Skin of body (tissue), 2 donors: ENCODE results near the gene ADAMTS7. TPM values are rescaled to one million over a fixed set of nuclear protein-coding genes. Genes with fewer than 3 reads are reported as not detected.
A peak's percentile ranks its signal among the peaks of the same experiment; 100 is the strongest.
"Not testable (repeated sequence)": the region's sequence is repeated elsewhere in the genome, so short reads cannot be mapped to it uniquely, and the experiment has no call there.

Experiments
- DNase-seq: peaks from one replicate; lab custom pipeline; 2025; lab: John Stamatoyannopoulos, UW
- total RNA-seq: library from RNA; depleted of rRNA; stranded (reverse); fragments of >200 nt; gene quantifications from one replicate; pipeline ENCODE4 v1.2.3, GENCODE V29; 2014

Gene ADAMTS7
- total RNA-seq, 1 donor from 2014 or later, result 6.6 TPM

DNA sequence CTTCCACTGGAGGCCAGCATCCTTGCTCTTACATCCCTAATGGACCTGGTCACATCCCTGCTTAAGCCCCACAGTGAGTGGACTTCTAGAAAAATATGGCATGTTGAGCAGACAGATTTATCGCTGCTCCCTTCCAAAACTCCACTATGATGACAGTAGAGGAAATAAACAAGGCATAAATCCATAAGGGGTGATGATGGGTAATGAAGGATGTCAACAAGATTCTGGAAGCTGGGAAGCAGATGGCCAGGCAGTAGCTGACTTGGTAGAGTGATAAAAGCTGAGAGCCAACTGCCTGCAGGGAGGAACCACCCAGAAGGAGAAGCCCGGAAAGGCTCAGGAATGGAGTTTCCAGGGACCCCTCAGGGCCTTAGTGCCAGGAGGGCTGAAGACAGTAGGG, 28.9 kb downstream of the ADAMTS7 start:
- DNase-seq, result peak; percentile 34

GRCh38 chr15:78781381-78781780, 29.9 kb downstream of the ADAMTS7 start:
- DNase-seq, result not testable (repeated sequence)

DNA sequence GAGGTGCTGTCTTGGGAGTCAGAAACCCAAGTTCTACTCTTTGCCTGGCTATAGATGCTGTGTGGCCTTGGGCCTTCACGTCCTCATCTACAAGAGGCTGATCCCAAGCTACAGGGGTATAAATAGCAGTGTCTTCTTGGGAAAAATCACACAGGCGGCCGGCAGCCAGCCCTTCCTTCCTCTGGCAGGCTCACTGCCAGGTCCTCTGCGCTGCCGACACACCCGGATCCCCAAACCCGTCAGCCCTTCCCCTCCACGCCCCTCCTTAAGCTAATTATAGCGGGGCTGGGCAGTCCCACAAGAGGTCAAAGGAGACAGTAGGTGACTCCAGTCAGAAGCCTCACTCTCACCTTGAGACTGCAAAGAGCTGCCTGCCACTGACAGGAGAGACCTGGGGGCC, 31.3 kb downstream of the ADAMTS7 start:
- DNase-seq, result not testable (repeated sequence)

DNA sequence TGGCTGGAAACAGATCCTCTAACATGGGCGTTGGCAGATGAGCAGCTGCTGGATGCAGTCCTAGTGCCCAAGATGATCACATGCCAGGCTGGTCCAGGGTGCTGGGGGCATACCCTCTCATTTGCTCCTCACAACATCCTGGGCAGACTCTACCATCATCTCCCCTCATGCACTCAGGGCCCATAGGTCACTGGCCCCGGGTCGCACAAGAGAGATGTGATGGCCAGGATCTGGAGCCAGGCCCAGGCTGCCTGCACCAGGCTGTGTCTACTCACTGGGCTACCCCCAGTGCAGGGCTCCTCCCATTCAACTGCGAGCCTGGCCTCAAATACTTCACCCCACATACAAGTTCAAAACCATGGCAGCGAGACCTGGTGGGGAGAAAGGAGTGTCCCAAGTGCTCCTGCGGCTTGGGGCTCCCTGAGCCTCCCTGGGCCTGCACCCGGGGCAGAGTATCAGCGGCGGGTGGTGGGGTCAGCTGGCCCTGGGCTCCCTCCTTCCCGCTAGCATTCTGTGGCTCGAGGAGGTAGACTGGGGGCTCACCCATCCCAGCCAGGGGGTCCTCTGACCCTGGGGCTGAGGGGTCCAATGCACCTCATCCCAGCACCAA, 32.0 kb downstream of the ADAMTS7 start:
- DNase-seq, result not testable (repeated sequence)

GRCh38 chr15:78778422-78778821, 32.8 kb downstream of the ADAMTS7 start:
- no peak for DNase-seq

DNA sequence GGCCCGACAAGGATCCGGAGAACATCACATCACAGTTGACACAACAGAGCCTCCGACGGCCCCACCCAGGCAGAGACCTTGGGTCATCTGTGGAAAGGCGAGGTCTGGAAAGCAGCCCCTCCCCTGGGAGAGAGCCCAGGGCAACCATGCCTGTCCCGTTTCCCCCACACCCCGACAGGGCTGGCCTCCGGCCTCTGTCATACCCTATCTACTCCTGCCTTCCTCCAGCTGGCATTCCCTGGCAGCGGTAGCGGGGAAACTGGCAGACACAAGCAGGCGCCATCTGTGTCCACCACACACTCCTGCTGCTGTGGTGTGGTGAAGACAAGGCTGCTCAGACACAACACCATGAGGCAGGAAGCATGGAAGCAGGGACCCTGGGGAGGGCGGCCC, 33.3 kb downstream of the ADAMTS7 start:
- not testable (repeated sequence) for DNase-seq

DNA sequence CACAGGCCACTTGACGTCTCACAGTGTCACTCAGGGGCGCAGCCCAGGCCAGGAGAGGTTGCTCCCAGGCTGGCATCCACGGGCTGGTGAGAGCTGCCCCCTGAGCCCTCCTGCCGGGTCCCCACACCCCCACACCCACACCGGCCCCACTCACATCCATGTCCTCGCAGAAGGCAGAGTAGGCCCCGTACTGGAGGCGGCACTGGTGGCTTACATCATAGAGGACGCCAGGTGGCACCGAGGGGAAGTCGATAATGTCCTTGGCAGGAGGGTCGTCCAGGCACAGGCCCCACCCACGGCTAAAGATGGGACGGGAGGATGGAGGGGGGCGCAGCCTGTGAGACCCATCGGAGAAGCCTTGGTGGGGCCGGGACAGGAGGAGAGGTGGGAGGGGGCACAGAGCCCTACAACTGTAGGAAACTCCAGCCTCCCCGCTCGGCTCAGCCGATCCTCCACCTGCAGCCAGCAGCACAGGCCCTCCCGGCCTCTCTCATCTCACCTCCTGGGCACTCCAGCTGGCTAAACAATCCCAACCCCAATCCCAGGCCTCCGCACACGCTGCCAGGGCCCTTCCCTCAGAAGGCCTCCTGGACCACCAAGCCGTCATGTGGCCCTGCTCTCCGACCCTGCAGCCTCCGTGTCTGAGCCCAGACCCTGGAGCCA, 33.8 kb downstream of the ADAMTS7 start:
- DNase-seq, result not testable (repeated sequence)

DNA sequence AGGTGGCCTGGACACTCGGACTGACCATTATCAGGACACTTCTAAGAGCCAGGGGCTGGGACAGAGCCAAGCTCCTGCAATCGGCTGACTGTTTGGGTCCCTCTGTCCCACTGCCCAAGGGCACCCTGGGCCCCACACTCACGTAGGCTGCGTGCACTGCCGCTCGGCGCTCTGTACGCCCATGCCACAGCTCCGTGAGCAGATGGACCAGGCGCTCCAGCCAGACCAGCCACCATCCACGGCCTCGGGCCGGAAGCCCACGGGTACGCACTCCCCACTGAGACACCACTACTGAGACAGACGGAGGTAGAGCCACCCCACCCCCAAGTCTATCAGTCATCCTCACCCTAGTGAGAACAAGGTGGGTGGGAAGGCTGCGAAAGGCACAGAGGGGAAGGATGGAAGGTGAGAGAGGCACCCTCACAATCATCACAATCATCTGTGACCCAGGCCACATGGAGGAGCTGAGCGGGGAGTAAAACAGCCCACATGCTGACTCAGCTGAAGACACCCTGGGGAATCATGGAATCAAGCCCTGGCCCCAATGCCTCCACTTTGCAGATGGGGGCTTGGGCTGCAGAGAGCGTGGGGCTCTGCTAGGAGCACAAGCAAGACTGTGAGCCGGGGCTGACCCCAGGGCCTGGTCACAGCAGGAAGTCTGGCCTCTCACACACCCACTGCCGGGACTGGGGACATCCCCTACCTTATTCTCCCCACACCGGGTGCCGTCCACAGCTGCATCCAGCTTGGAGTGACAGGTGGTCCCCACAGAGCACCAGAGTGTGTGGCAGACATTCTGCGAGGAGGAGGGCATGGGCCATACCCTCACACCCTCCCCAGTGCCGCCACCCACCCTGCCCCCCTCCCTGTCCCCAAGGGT, 35.0 kb downstream of the ADAMTS7 start:
- DNase-seq, result not testable (repeated sequence)

GRCh38 chr15:78775472-78775871, 35.8 kb downstream of the ADAMTS7 start:
- DNase-seq, result no peak

- DNase-seq, result not testable (repeated sequence)
Observed at GRCh38 chr15:78774451-78774990, 36.7 kb downstream of the ADAMTS7 start.

GRCh38 chr15:78773765-78774450, 37.4 kb downstream of the ADAMTS7 start:
- DNase-seq, result not testable (repeated sequence)

GRCh38 chr15:78772738-78773137, 38.5 kb downstream of the ADAMTS7 start:
- DNase-seq, result no peak

- DNase-seq, result not testable (repeated sequence)
Observed at GRCh38 chr15:78771436-78772000, 39.7 kb downstream of the ADAMTS7 start.

GRCh38 chr15:78771020-78771419, 40.2 kb downstream of the ADAMTS7 start:
- DNase-seq, result not testable (repeated sequence)

GRCh38 chr15:78769473-78770225, 41.6 kb downstream of the ADAMTS7 start:
- not testable (repeated sequence) for DNase-seq

- DNase-seq, result no peak
Observed at GRCh38 chr15:78768531-78769408, 42.5 kb downstream of the ADAMTS7 start.

DNA sequence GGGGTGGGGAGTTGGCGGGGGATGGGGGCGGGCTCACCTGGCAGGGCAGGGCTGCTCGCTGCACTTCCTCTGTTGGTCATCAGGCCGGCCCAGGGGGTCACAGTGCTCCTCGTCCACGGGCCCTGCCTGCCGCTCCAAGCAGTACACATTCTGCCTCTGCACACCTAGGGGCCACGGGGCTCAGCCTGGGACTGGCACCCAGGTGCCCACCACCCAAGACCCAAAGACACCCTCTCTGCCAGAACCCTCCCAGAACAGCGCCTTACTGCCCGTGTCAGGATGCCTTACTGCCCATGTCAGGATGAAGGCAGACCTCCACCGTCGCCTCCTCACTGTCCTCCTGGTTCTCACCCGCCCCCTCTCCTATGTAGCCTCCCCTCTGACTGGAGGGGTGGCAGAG, 43.2 kb downstream of the ADAMTS7 start:
- DNase-seq, result no peak

DNA sequence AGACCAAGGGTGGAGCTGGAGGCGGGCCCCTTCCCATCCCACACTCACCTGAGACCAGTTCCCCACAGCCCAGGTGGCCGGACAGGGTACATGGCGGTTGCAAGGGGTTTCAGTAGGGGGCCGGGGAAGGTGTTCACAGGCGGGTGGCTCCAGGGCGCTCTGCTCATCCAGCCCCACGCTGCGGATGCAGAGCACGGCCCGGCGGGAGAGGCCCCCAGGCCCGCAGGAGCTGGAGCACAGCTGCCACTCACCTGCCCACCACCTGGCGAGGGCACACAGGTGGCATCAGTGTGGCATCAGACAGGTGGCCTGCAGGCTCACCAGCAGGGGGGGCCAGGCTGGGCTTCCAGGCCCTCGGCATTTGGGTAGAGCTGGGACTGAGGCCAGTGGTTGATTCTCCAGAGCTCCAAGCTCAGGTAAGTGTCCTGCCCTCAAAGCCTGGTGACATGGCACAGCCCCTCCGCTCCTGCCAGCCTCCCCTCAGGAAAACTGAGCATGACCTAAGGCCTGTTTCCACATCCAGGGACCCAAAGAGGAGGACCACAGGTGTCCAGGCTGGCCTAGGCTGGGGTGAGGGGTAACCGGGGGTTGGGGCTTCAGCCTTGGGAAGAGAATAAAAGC, 43.8 kb downstream of the ADAMTS7 start:
- DNase-seq, result no peak

- not testable (repeated sequence) for DNase-seq
Observed at GRCh38 chr15:78766641-78767071, 44.6 kb downstream of the ADAMTS7 start.
